Adrenal gland (tissue), 19 donors: ENCODE results near the gene TIMP3. TPM values are rescaled to one million over a fixed set of nuclear protein-coding genes. Genes with fewer than 3 reads are reported as not detected.

Experiments used
- DNase-seq, 7 donors: peaks; one replicate each; pipeline ENCODE4 v3.0.0-alpha.2; 2019 to 2020
- H3K27ac ChIP-seq, 5 donors: fragments of 200-600 bp; sonication (generic) in 4 of 5; 1 replicate in 3 of 5; 2 replicates in 2 of 5; pipeline versions ENCODE4 v1.5.1 to v1.8.0; 2016 to 2020; ENCODE audit warnings: mild to moderate bottlenecking in 1 of 5
- H3K27me3 ChIP-seq: fragments of 200-600 bp; 2 replicates; pipeline ENCODE4 v1.8.0; 2021
- H3K36me3 ChIP-seq, 2 donors: fragments of 200-600 bp; replicated peaks in 1 of 2; 1 replicate in 1 of 2; 2 replicates in 1 of 2; pipeline versions ENCODE4 v1.5.1 to v1.8.0; 2018 to 2022
- H3K4me1 ChIP-seq, 2 donors: fragments of 200-600 bp; replicated peaks in 1 of 2; 1 replicate in 1 of 2; 2 replicates in 1 of 2; pipeline versions ENCODE4 v1.5.1 to v1.8.0; 2018 to 2021
- H3K4me3 ChIP-seq, 4 donors: fragments of 200-600 bp; sonication (generic) in 3 of 4; one replicate each; pipeline ENCODE4 v1.5.1; 2016 to 2018
- H3K9me3 ChIP-seq, 3 donors: fragments of 200-600 bp; sonication (generic) in 1 of 3; replicated peaks in 1 of 3; 1 replicate in 2 of 3; 2 replicates in 1 of 3; pipeline versions ENCODE4 v1.5.1 to v1.8.0; 2016 to 2021
- CTCF ChIP-seq, 6 experiments: fragments of 450-650 bp in 4 of 6; fragments of 200-600 bp in 2 of 6; sonication (generic) in 1 of 6; IDR thresholded peaks; 1 replicate in 5 of 6; 2 replicates in 1 of 6; pipeline versions ENCODE4 v1.5.1 to v1.8.0; 2016 to 2021; ENCODE audit warnings: antibody characterized with exemption in 6 of 6, mild to moderate bottlenecking in 2 of 6, moderate library complexity in 1 of 6
- POLR2A ChIP-seq, 2 donors: fragments of 450-650 bp; IDR thresholded peaks; one replicate each; pipeline ENCODE4 v1.6.1; 2017; ENCODE audit warnings: antibody characterized with exemption in 2 of 2, mild to moderate bottlenecking in 2 of 2, moderate library complexity in 1 of 2
- WGBS, 4 donors: extraction: QIAGEN DNeasy Blood & Tissue Kit in 2 of 4; methylation state at CpG; one replicate each; pipeline versions ENCODE4 v1.1.5 to v1.1.7; 2013 to 2017; 5-methylcytosine and 5-hydroxymethylcytosine counted together
- intact Hi-C, 2 donors: fragments of 100-400 bp; cut with DNase I; formaldehyde crosslinking; loops; one replicate each; pipeline versions ENCODE4 v1.14.1 to v1.15.0; 2022 to 2023
- long read RNA-seq, 10 donors: library from polyadenylated mRNA in 3 of 10; unstranded in 2 of 10; stranded (forward) in 1 of 10; transcript quantifications; one replicate each; pipeline ENCODE4 v2.0.0 and lab custom pipeline, GENCODE V29; 2021 to 2026
- polyA plus RNA-seq, 3 donors: library from polyadenylated mRNA; stranded (reverse); fragments of 200-250 nt in 2 of 3; fragments of 350-450 nt in 1 of 3; fragmentation: Illumina TruSeq in 1 of 3; extraction: RNeasy Lipid Tissue Mini Kit (QIAGEN cat#74804) in 1 of 3; gene quantifications; one replicate each; pipeline ENCODE4 v1.2.3, GENCODE V29; 2013 to 2014
- total RNA-seq, 9 donors: library from RNA; depleted of rRNA in 4 of 9; stranded (reverse); fragments of >200 nt in 4 of 9; fragments of 120-200 nt in 1 of 9; fragmentation: NEBNext Ultra II Directional in 1 of 9; extraction: Animal tissue kit (Norgen Biotek cat#: 25700) in 1 of 9; gene quantifications; one replicate each; pipeline versions ENCODE4 v1.1.0 to v1.2.4, GENCODE V29; 2013 to 2023
- donor health status: healthy with polysubstance abuse.
- donor health status: Bipolar disorder and iron deficiency.
- donor health status: DM: yes; HTN: yes; CAD: no.
- donor health status: DM: no; HTN: no; CAD: no.
- donor health status: DM: no; HTN: no; CAD: no.
- donor health status: DM: yes; HTN: yes; CAD: no.

Gene TIMP3
- total RNA-seq (100 to 1,000 TPM; 118 to 677 (median 470) TPM), polyA plus RNA-seq (100 to 1,000 TPM in 2 of 3 donors, 10 to 100 TPM in 1; 78.0 to 231 (median 147) TPM)
- long read RNA-seq, donor 1, full-length matches to known transcripts, result 56 of 61 reads
- long read RNA-seq, donor 1, partial matches to known transcripts, result 0 of 61 reads
- long read RNA-seq, donor 1, other reads (novel, unspliced or antisense), result 5 of 61 reads
- long read RNA-seq, donor 2, full-length matches to known transcripts, result 43 of 43 reads
- long read RNA-seq, donor 2, partial matches to known transcripts, result 0 of 43 reads
- long read RNA-seq, donor 2, other reads (novel, unspliced or antisense), result 0 of 43 reads
- long read RNA-seq, donor 3, full-length matches to known transcripts, result 31 of 36 reads
- long read RNA-seq, donor 3, partial matches to known transcripts, result 5 of 36 reads
- long read RNA-seq, donor 3, other reads (novel, unspliced or antisense), result 0 of 36 reads
- long read RNA-seq, donor 4, full-length matches to known transcripts, result 23 of 50 reads
- long read RNA-seq, donor 4, partial matches to known transcripts, result 2 of 50 reads
- long read RNA-seq, donor 4, other reads (novel, unspliced or antisense), result 25 of 50 reads
- long read RNA-seq, donor 5, full-length matches to known transcripts, result 1,266 of 1,492 reads
- long read RNA-seq, donor 5, partial matches to known transcripts, result 207 of 1,492 reads
- long read RNA-seq, donor 5, other reads (novel, unspliced or antisense), result 19 of 1,492 reads
- long read RNA-seq, donor 6, full-length matches to known transcripts, result 6 of 77 reads
- long read RNA-seq, donor 6, partial matches to known transcripts, result 5 of 77 reads
- long read RNA-seq, donor 6, other reads (novel, unspliced or antisense), result 66 of 77 reads
- long read RNA-seq, donor 7, full-length matches to known transcripts, result 56 of 71 reads
- long read RNA-seq, donor 7, partial matches to known transcripts, result 15 of 71 reads
- long read RNA-seq, donor 7, other reads (novel, unspliced or antisense), result 0 of 71 reads
- long read RNA-seq, donor 8, full-length matches to known transcripts, result 139 of 166 reads
- long read RNA-seq, donor 8, partial matches to known transcripts, result 27 of 166 reads
- long read RNA-seq, donor 8, other reads (novel, unspliced or antisense), result 0 of 166 reads
- long read RNA-seq, donor 9, full-length matches to known transcripts, result 48 of 68 reads
- long read RNA-seq, donor 9, partial matches to known transcripts, result 20 of 68 reads
- long read RNA-seq, donor 9, other reads (novel, unspliced or antisense), result 0 of 68 reads
- long read RNA-seq, donor 10, full-length matches to known transcripts, result 57 of 249 reads
- long read RNA-seq, donor 10, partial matches to known transcripts, result 192 of 249 reads
- long read RNA-seq, donor 10, other reads (novel, unspliced or antisense), result 0 of 249 reads

GRCh38 chr22:32801537-32802236 lies at the start of gene TIMP3:
TSS of gene TIMP3 (plus strand) at chr22:32801705. CDS start at chr22:32802002, 297 bp downstream.
- peak in 1 of 6 experiments; percentile 7 for TF ChIP-seq CTCF (IDR thresholded peaks at IDR 0.05)
- peak; percentile 97 for TF ChIP-seq POLR2A (IDR thresholded peaks at IDR 0.05)
- peak within 1 kb of the TSS; percentile 41 to 84 (median 65) for H3K4me3 ChIP-seq
- intact Hi-C loops, result loop anchor here (10.0 kb wide), 2 partner anchors 183 to 193 kb away; no protein-coding TSS in a partner anchor
- DNase-seq, result peak; percentile 80 to 90 (median 85)
- H3K27me3 ChIP-seq, result no peaks in the 10 kb centered on the region
- 0 to 1% (median 0%) methylated on average over 3 to 72 of the region's 72 CpGs for WGBS, 4 donors
- peak within 1 kb of the TSS; percentile 30 to 89 (median 75) for H3K27ac ChIP-seq
- H3K9me3 ChIP-seq, result no peaks in the 10 kb centered on the region
- H3K4me1 ChIP-seq, result peaks cover 0 to 15% of the 10 kb centered on the region in 2 donors
- no peaks in the 10 kb centered on the region for H3K36me3 ChIP-seq

- 75 to 88% (median 83%) methylated on average over 9 of the region's 9 CpGs for WGBS, 4 donors
- no peak overlapping the region for H3K27ac ChIP-seq
- DNase-seq, result no peak
- H3K27me3 ChIP-seq, result no peaks in the 10 kb centered on the region
- H3K4me3 ChIP-seq, result no peak overlapping the region
- H3K36me3 ChIP-seq, result no peaks in the 10 kb centered on the region
- TF ChIP-seq CTCF (IDR thresholded peaks at IDR 0.05) (no peak), POLR2A (IDR thresholded peaks at IDR 0.05) (no peak)
- intact Hi-C loops, result no loop called here
- no peaks in the 10 kb centered on the region for H3K9me3 ChIP-seq
- no peaks in the 10 kb centered on the region for H3K4me1 ChIP-seq
Observed at GRCh38 chr22:32752326-32752725, 49.2 kb upstream of the TIMP3 start.

GRCh38 chr22:32752816-32753520 lies 48.5 kb upstream of the TIMP3 start:
- no peak overlapping the region for H3K27ac ChIP-seq

More at GRCh38 chr22:32752816-32753520, 48.5 kb upstream of the TIMP3 start:
- Histone ChIP-seq H3K4me3 (no peak overlapping the region), H3K27me3 (no peaks in the 10 kb centered on the region), H3K9me3 (no peaks in the 10 kb centered on the region), H3K36me3 (no peaks in the 10 kb centered on the region), H3K4me1 (no peaks in the 10 kb centered on the region)
- intact Hi-C loops, result no loop called here
- WGBS, 4 donors, result 68 to 76% (median 74%) methylated on average over 11 of the region's 11 CpGs
- DNase-seq, result no peak
- TF ChIP-seq POLR2A (IDR thresholded peaks at IDR 0.05) (no peak), CTCF (IDR thresholded peaks at IDR 0.05) (no peak)
